Panc1 (cell line): ENCODE data around the gene ZFYVE28.

ENCODE experiments used
- TF ChIP-seq, protein P1 (sequence below), 2 experiments: IDR thresholded peaks; 2 replicates each; pipeline ENCODE4 v1.6.1; 2011 to 2012; ENCODE audit warnings: low read depth in 2 of 2, control low read depth in 1 of 2, low read length in 1 of 2, mild to moderate bottlenecking in 1 of 2, moderate library complexity in 1 of 2; ENCODE audit not compliant: insufficient read depth in 1 of 2
- TF ChIP-seq, protein P2 (sequence below): fragments of 450-650 bp; IDR thresholded peaks from 2 replicates; pipeline ENCODE4 v1.5.1; 2017; ENCODE audit warnings: mild to moderate bottlenecking

DNA sequence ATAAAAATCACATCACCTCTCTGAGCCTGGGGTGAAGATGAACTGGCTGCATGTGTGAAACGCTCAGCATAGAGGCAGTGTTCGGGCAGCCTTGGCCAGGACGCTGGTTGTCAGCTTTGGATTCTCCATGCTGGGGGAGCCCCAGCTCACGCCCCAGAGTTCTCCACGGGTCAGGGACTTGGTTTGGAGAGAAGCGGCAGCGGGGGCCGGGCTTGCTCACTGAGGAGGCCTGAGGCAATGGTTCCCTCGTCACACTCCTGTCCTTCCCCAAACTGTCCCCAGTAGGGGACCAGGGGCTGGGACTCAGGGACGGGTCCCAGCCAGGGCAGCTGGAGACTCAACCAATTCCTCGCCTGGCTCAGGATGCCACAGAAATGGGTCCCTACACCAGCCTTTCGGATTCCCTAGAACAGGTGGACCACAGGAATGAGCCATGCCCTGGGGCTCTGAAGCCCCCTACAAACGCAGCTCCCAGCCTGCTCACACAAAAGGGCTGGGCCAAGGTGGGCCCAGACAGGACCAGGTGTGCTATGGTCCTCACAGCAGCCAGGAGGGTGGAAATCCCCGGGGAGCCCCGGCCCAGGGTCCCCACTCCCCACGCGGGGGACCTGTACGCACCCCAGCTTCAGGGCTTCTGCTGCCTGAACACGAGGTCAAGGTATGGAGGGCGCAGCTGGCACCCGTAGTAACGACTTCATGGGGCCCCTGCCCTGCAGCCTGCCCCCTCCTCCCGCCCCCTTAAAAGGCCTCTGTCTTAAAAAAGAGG, 157.9 kb downstream of the ZFYVE28 start:
- TF ChIP-seq, protein P1, sequence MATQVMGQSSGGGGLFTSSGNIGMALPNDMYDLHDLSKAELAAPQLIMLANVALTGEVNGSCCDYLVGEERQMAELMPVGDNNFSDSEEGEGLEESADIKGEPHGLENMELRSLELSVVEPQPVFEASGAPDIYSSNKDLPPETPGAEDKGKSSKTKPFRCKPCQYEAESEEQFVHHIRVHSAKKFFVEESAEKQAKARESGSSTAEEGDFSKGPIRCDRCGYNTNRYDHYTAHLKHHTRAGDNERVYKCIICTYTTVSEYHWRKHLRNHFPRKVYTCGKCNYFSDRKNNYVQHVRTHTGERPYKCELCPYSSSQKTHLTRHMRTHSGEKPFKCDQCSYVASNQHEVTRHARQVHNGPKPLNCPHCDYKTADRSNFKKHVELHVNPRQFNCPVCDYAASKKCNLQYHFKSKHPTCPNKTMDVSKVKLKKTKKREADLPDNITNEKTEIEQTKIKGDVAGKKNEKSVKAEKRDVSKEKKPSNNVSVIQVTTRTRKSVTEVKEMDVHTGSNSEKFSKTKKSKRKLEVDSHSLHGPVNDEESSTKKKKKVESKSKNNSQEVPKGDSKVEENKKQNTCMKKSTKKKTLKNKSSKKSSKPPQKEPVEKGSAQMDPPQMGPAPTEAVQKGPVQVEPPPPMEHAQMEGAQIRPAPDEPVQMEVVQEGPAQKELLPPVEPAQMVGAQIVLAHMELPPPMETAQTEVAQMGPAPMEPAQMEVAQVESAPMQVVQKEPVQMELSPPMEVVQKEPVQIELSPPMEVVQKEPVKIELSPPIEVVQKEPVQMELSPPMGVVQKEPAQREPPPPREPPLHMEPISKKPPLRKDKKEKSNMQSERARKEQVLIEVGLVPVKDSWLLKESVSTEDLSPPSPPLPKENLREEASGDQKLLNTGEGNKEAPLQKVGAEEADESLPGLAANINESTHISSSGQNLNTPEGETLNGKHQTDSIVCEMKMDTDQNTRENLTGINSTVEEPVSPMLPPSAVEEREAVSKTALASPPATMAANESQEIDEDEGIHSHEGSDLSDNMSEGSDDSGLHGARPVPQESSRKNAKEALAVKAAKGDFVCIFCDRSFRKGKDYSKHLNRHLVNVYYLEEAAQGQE (IDR thresholded peaks at IDR 0.05; ENCODE audit: insufficient read depth in 1 of 2, low read depth in 2 of 2, low read length in 1 of 2) = no peak
- TF ChIP-seq, protein P2, sequence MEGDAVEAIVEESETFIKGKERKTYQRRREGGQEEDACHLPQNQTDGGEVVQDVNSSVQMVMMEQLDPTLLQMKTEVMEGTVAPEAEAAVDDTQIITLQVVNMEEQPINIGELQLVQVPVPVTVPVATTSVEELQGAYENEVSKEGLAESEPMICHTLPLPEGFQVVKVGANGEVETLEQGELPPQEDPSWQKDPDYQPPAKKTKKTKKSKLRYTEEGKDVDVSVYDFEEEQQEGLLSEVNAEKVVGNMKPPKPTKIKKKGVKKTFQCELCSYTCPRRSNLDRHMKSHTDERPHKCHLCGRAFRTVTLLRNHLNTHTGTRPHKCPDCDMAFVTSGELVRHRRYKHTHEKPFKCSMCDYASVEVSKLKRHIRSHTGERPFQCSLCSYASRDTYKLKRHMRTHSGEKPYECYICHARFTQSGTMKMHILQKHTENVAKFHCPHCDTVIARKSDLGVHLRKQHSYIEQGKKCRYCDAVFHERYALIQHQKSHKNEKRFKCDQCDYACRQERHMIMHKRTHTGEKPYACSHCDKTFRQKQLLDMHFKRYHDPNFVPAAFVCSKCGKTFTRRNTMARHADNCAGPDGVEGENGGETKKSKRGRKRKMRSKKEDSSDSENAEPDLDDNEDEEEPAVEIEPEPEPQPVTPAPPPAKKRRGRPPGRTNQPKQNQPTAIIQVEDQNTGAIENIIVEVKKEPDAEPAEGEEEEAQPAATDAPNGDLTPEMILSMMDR = no peak
